CD4-positive, alpha-beta T cell treated with Interferon gamma for 1 hour (primary cell): ENCODE measurements around the gene SOD3.

Source experiments
- DNase-seq: peaks from one replicate; pipeline ENCODE4 v3.0.0-alpha.2; 2020

The SOD3 gene

GRCh38 chr4:24846716-24847115 is 51.3 kb downstream of the SOD3 start:
- no peak for DNase-seq

- no peak for DNase-seq
Measured at GRCh38 chr4:24849351-24849750, 54.0 kb downstream of the SOD3 start.

- DNase-seq: no peak
Measured at GRCh38 chr4:24849756-24850155, 54.4 kb downstream of the SOD3 start.
